Measurements from ENCODE around the gene MICAL2. TPM values are rescaled to one million over a fixed set of nuclear protein-coding genes. Genes with fewer than 3 reads are reported as not detected.

The MICAL2 gene
- total RNA-seq, 2 donors from 2014 or later = 151 to 231 TPM

- intact Hi-C loops (cut with DNase I) = loop anchor here in 1 of 2 donors (10.0 kb wide), 1 partner anchor 121 kb away; no protein-coding TSS in a partner anchor
- no peak for DNase-seq (ENCODE audit: low spot score)
Observed at GRCh38 chr11:12123799-12124198, 13.4 kb downstream of the MICAL2 start.

DNA sequence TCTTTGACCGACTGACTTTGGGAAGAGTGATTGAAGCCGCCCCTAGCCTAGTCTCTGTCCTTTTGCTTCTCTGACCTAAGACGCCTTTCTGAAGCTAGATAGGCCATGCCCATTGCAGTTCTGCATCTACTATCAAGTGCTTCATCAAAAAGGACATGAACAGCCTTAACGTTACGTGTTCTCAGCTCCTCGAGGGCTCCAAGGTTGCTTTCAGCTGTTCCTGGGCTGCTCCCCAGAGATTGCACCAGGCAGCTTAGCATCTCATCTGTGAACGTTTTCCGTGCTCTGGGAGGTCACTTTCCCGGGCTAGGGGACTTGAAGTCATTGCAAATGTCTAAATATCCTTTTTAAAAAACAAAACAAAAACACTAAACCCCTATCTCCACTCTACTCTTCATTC lies 13.9 kb downstream of the MICAL2 start:
- no peak for DNase-seq (ENCODE audit: low spot score)
- intact Hi-C loops (cut with DNase I) = loop anchor here in 1 of 2 donors (10.0 kb wide), 1 partner anchor 120 kb away; no protein-coding TSS in a partner anchor

DNA sequence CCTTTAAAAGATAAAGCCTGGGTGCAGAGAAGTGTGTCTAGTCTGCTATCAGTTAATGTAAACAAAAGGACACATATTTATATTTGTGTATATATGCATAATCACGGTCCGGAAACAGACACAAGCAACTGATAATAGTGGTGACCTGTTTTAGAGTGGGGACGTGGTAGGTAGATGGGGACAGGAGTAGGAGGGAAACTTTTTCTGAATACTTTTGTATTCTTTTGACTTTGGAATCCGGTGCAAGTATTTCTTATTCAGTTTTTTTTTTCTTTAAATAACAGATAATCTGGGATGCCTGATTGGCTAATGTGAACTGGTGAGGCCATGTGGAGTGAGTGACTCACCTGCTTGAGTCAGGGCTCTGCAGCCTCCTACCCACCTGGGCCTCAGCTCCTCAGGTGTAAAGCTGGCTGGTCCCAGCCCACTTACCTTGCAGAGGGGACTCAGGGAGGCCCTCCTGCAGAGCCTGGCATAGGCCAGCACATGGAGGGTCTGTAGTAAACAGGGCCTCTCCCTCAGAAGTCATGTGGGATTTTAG lies 15.3 kb downstream of the MICAL2 start:
- intact Hi-C loops (cut with DNase I) = loop anchor here in 1 of 2 donors (10.0 kb wide), 1 partner anchor 119 kb away; no protein-coding TSS in a partner anchor
- DNase-seq (ENCODE audit: low spot score) = no peak

DNA sequence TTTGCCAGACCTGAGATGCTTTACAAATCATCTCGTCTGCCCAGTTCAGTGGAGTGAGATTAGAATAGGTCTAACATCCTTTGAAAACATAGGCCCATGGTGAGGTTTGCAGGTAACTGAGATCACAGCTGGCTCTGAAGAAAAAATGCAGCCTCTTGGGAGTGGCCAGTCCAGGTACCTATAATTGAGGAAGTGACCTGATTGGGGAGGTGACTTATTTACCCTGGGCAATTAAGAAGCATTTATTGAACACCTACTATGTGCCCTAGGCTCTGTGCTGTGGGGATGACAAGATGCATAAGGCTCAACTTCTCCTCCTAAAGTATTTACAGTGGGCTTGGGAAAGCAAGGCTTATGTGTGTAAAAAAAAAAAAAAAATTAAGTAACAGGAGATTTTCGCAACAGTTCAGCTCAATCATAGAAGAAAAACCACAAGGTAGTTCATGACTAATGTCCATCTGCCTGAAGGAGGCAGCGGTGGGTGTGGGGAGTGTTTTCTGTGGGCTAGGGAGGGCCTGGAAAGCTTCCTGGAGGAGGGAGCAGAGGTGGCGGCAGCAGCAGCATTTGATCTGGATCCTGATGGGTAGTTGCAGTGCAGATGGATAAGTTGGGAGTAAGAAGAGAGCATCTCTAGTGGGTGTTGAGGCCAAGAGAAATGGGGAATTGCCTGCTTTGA lies 16.1 kb downstream of the MICAL2 start:
- intact Hi-C loops (cut with DNase I) = loop anchor here in 1 of 2 donors (10.0 kb wide), 1 partner anchor 118 kb away; no protein-coding TSS in a partner anchor
- DNase-seq (ENCODE audit: low spot score) = no peak

DNA sequence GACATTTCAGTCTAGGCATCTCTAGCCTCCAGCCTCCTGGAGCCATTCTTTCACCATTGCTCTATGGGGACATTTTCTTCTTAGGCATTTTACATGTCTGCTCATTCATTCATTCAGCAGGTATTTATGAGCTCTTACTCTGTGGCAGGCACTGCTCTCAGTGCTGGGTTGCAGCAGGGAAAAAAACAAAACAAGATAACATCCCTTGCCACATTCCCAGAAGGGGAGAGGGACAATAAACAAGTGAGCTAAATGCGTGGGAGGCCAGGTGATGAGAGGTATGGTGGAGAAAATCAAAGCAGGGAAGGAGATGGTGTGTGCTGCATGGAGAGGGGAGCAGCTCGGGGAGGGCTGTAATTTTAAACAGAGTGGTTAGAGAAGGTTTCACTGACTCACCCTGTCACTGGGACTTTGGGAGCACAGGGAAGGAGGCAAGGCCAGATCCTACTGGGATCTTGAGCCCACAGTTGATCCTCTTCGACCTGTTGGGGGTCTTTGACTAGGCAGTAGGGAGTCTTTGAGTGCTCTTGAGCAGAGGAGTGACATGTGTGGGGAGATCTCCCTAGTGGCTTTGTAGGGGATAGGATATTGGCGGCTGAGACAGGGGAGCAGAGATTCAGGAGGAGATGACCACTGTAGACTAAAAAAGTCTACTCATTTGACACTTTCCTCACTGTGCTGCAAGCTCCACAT lies 17.0 kb downstream of the MICAL2 start:
- no peak for DNase-seq (ENCODE audit: low spot score)
- intact Hi-C loops (cut with DNase I) = loop anchor here in 1 of 2 donors (10.0 kb wide), 1 partner anchor 117 kb away; no protein-coding TSS in a partner anchor

DNA sequence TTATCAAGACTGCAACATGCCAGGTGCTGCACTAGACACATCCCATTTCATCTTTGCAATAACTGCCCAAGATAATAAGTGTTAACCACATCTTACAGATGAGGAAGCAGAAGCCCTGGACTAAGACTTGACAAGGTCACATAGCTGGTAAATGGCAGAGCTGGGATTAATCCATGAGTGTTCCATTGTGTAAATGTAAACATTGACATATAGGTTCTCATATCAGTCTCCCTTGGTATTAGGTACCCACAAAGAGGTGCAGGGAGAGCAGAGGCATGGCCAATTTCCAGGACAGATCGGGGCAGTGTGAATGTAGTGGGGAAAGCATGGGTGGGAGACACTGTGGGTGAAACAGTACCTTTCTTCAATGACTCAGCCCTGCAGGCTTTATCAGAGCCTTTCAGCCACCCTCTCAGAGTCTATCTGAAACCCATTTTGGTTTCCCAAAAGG lies 17.9 kb downstream of the MICAL2 start:
- intact Hi-C loops (cut with DNase I) = loop anchor here in 1 of 2 donors (10.0 kb wide), 1 partner anchor 116 kb away; no protein-coding TSS in a partner anchor
- DNase-seq (ENCODE audit: low spot score) = no peak

DNA sequence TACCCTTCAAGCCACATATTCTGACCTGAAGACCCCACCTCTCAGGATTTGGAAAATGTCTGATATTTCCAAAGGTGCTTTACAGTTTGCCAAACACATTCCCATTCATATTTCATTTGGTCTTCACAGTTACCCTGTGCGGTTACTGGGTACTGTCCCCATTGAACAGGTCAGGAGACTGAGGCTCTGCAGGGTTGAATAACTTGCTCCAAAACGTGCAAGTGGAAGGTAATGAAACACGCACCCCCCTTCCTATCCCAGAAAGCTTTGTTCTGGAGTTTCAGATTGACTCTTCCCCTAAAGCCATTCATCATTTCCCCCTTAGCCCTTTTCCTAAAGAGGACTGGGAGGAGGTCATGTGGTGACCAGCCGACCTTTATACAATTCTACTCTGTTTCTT lies 18.8 kb downstream of the MICAL2 start:
- intact Hi-C loops (cut with DNase I) = loop anchor here in 1 of 2 donors (10.0 kb wide), 1 partner anchor 116 kb away; no protein-coding TSS in a partner anchor
- DNase-seq (ENCODE audit: low spot score) = no peak

- DNase-seq (ENCODE audit: low spot score) = no peak
- intact Hi-C loops (cut with DNase I) = no loop called here
Observed at GRCh38 chr11:12130180-12130980, 20.0 kb downstream of the MICAL2 start.

- intact Hi-C loops (cut with DNase I) = no loop called here
- DNase-seq (ENCODE audit: low spot score) = no peak
Observed at GRCh38 chr11:12131943-12132789, 21.8 kb downstream of the MICAL2 start.

GRCh38 chr11:12132790-12133145 lies 22.4 kb downstream of the MICAL2 start:
- intact Hi-C loops (cut with DNase I) = loop anchor here in 1 of 2 donors (1.0 kb wide), 1 partner anchor 37 kb away; no protein-coding TSS in a partner anchor
- DNase-seq (ENCODE audit: low spot score) = no peak

DNA sequence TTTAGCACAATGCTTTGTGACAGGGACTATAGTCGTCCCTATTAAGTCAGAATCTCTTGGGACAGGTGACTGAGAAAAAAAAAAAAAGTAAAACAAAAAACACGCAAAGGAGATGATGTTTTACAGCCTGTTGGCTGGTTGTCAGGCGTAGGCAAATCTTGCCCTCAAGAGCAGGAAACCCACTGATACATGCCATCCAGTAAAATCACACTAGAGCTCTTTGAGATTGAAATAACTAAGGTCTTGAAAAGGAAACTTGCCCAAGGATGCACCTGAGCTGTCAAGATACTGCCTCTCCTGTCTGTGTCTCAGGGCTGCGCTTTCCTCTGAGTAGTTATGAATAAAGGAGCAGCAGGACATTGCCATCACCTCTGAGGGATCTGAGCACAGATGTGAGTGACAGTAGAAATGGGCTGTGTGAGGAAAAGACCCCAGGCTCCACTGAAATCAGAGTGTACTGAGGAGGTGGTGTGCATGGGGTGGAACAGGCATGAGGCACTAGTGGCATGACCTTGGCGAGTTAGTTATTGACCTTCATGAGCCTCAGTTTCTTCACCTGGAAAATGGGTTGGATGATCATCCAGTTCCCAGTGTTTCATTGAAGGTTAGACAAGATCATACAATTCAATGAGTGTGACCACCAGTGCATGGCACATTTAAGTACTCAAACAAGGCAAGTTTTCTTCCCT lies 23.3 kb downstream of the MICAL2 start:
- intact Hi-C loops (cut with DNase I) = loop anchor here in 1 of 2 donors (1.0 kb wide), 1 partner anchor 38 kb away; no protein-coding TSS in a partner anchor

DNA sequence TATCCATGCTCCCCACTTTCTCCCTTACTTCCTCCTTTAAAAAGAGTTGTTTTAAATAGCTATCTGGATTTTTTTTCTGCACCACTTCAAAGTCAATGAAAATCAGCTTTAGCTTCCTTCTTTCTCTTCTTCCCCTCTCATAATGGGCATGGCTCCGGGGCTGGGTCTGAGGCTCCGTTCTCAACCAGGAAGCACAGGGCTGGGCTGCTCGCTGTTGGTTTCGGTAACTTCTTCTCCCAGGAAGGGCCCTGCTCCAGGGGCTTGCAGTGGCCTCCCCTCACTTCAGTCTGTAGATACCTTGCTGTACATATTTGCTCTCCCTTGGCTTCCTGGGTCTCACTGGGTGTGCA lies 23.8 kb downstream of the MICAL2 start:
- intact Hi-C loops (cut with DNase I) = no loop called here
- no peak for DNase-seq (ENCODE audit: low spot score)

More for the DNA sequence above, 23.3 kb downstream of the MICAL2 start:
- no peak for DNase-seq (ENCODE audit: low spot score)

DNA sequence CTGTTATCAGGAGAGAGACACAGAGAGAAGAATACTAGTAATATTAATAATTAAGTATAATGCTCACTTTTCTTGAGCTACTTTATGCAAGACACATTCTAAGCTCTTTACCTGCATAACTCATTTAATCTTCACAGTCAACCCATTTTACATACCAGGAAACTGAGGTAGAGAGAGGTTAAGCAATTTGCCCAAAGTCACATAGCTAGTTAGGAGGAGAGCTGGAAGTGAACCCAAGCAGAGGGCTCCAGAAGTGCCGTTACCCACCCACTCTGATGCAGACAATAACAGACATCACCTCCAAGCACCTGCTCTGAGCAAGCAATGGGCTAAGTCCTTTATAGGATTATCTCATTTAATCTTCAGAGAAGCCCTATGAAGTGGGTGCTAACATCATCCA lies 24.8 kb downstream of the MICAL2 start:
- intact Hi-C loops (cut with DNase I) = no loop called here
- no peak for DNase-seq (ENCODE audit: low spot score)

- intact Hi-C loops (cut with DNase I) = loop anchor here in 1 of 2 donors (2.0 kb wide), 1 partner anchor 20 kb away; no protein-coding TSS in a partner anchor
- no peak for DNase-seq (ENCODE audit: low spot score)
Observed at GRCh38 chr11:12137005-12137690, 26.8 kb downstream of the MICAL2 start.

DNA sequence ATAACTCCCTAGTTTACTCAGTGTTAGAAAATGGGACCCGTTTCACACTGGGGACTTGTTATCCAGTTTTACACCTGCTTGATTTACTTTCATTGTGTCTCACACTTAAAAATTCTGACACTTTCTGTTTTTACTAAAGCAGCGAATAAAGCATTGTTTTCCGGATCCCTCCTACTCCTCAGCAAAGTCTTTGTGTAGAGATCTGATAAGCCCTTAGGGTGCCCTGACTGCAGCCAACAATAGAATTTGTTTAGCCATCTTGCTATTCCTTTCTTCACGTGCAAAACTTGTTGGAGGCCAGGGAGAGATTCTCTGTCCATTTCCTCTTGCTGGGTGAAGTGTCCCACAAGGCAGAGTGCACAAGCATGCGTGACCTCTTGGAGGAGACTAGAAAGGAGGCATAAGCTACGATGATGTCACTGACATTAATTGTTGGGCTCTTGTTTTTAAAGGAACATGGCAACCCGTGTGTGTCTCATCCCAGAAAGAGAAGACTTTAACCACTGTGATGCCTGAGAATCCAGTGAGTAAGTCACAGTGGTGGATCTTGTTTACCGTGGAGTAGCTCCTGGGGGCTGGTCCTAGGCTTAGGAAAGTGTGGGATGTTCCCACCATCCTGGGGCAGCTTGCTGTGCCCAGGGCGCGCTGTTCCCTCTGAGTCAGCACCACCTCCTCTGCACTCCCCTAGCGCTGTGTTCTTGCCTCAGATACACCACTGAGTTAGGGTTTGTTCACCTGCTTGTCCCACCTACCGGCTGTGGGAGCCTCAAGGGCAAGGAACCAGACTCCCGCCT lies 27.7 kb downstream of the MICAL2 start:
- no peak for DNase-seq (ENCODE audit: low spot score)

DNA sequence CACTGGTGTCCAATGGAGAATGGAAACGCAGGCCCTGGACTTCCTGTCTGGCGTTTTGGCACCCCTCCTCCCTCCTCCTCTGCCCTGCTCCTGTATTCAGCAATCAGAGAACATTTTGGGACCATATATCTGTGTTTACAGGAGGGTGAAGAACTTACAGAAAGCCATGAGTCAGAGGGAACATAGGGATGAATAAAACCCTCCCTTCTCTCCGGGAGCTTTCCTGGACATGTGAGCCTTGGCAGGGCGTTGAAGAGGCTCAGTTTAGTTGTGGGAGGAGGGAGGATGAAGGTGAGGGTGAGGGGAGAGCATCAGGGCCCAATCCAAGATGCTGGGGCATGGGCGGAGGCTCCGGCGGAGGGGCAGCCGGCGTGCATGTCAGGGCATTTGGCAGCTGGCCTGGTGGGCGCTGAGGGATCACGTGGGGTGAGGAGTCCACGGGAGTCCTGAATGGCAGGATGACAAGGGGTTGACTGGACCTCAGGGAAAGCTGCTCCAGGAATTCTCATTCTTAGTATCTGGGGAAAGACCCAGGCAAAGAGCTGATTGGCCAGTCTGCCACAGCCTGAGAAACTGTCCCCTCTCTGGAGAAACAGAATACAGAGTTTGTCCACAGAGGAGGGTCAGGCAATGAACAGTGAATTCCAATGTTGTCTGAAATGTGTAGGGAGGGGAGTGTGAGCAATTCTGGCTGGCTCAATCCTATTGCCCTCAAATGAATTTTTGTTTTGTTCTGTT lies 28.9 kb downstream of the MICAL2 start:
- DNase-seq (ENCODE audit: low spot score) = no peak
- intact Hi-C loops (cut with DNase I) = no loop called here

More for the DNA sequence above, 27.7 kb downstream of the MICAL2 start:
- intact Hi-C loops (cut with DNase I) = loop anchor here (1.0 to 2.0 kb wide), 2 partner anchors 21 to 30 kb away; no protein-coding TSS in a partner anchor

All from posterior vena cava (tissue), 2 donors.